Stimulated activated naive CD8-positive, alpha-beta T cell treated with anti-CD3 and anti-CD28 coated beads, Interleukin-15, Interleukin-2, amounts not matched to agents 100 U/mL and 50 U/mL, for 24 hours (primary cell): ENCODE data around the gene ZDHHC14.

Experiments used
- ATAC-seq: fragments of 150-1000 bp; cut with Tn5 transposase; one replicate; pipeline ENCODE4 v1.10.0; 2021
- DNase-seq: peaks from one replicate; pipeline ENCODE4 v3.0.0; 2021

ZDHHC14 gene

GRCh38 chr6:157493173-157493572, 112.2 kb downstream of the ZDHHC14 start:
- no peak for ATAC-seq

GRCh38 chr6:157493576-157493975, 112.6 kb downstream of the ZDHHC14 start:
- DNase-seq (no peak), ATAC-seq (no peak)

More at GRCh38 chr6:157493173-157493572, 112.2 kb downstream of the ZDHHC14 start:
- DNase-seq = no peak

DNA sequence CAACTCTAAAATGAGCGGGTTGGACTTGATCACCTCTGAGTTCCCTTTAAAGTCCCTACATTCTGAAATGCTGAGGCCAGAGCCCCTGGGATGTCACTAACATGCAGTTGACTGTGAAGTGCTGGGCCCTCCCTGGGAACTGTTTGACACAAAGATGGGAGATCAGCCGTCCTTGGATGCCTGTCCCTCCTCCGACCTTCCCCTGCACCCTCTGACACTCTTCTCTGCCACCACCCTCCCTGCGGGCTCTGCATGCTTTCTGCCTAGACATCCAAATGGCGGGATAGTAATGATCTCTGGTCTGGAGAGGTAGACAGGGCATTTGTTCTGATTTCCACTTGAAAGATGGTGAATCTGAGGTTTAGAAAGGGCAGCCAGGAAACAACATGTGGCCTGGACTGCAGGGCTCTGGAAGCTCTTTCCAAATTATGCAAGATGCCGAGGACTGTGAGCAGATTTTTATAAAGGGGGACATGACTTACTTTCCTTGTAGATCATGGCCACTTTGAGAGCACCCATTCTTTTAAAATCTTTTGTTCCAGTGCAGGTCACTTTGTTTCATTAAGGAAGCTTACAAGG, 113.2 kb downstream of the ZDHHC14 start:
- ATAC-seq (no peak), DNase-seq (no peak)

- DNase-seq (no peak), ATAC-seq (no peak)
These were observed 115.6 kb downstream of the ZDHHC14 start for GRCh38 chr6:157496534-157497095.

GRCh38 chr6:157497579-157497978, 116.6 kb downstream of the ZDHHC14 start:
- ATAC-seq = no peak

DNA sequence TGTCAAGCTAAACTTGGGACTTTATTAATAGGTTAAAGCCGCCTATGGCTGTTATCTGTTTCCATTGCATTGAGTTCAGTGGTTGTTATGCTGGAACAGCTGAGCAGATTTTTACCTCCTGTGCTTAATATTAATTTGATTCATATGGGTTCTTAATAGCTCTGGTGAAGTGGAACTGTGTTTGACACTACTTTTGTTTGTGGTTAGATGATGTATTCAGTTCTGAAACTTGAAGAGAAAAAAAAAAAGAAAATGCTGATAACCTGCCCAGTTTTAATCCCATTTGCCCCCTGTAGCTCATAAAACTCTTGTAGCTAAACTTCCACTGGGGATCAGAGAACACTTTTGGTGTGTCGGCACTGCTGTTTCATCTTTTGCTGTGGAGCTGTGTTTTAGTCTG, 117.8 kb downstream of the ZDHHC14 start:
- no peak for DNase-seq

More at GRCh38 chr6:157497579-157497978, 116.6 kb downstream of the ZDHHC14 start:
- no peak for DNase-seq

GRCh38 chr6:157500022-157500421, 119.0 kb downstream of the ZDHHC14 start:
- peak; percentile 41 for ATAC-seq
- no peak for DNase-seq

More for the DNA sequence above, 117.8 kb downstream of the ZDHHC14 start:
- ATAC-seq = no peak

- ATAC-seq = no peak
- no peak for DNase-seq
These were observed 122.2 kb downstream of the ZDHHC14 start for GRCh38 chr6:157503018-157503747.

DNA sequence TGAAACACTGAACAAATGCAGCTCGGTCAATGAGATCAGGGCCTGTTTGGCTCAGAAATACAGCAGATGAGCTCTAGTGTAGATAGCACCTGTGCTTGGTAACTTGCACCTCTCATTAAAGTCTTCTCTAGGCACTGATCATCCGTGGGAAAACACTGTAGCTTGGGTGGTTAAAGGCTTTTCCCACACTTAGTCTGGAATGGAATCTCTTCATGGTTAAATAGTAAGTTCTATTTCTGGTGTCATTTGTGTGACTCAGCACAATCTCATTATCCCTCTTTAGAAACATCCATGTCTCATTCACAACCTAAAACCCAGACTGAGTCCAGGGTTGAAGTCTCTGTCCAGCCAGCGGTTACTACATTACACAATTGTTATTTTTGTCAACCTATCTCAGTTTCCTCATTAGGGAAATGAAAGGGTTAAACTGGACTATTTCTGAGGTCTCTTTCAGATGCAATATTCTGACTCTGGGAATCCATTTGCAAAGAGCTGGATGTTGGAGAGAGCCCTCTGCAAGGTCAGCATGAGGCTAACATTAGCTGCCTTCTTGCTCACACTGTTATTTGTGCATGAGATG, 125.0 kb downstream of the ZDHHC14 start:
- DNase-seq = no peak
- no peak for ATAC-seq

- peak; percentile 22 for DNase-seq
- no peak for ATAC-seq
These were observed 129.6 kb downstream of the ZDHHC14 start for GRCh38 chr6:157510323-157511188.

DNA sequence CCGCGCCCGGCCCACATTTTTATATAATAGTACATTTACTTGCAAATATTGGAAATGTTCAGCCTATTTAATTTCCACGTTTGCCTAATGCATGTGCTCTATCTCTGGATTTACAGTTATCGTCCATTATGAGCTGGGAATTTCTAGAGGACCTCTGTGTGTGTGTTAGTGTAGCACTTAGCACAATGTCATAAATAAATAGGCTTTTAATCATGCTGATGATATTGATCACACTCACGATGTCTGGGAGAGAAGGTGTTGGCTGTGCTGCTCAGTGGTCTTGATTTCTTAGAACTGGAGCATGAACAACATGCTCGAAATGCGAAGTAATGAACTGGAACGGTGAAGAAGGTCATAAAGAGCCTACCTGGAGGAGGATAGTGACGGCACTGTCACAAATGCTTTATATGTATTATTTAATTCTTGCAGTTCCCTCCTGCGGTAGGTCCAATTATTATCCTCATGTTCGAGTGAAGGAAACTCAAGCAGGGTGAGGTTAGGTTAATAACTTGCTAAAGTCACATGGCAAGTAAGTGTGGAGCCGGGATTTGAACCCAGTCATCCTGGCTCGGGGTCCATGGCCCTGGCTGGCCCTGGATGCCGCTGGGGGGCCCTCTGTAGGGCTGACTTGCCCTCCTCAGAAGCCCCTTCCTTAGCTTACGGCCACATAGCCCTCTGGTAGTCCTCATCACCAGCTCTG, 130.8 kb downstream of the ZDHHC14 start:
- no peak for DNase-seq
- ATAC-seq = no peak

DNA sequence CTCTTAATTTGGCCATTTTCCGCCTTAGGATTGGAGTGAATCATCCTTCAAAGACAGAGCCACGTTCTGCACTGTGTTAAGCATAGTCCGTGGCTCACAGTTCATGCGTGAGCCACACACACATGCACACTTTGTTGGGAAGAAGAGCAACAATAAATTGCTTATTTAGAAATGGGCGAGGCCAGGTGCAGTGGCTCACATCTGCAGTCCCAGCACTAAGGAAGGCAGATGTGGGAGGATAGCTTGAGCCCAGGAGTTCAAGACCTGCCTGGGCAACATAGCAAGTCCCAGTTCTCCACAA, 131.3 kb downstream of the ZDHHC14 start:
- no peak for ATAC-seq

DNA sequence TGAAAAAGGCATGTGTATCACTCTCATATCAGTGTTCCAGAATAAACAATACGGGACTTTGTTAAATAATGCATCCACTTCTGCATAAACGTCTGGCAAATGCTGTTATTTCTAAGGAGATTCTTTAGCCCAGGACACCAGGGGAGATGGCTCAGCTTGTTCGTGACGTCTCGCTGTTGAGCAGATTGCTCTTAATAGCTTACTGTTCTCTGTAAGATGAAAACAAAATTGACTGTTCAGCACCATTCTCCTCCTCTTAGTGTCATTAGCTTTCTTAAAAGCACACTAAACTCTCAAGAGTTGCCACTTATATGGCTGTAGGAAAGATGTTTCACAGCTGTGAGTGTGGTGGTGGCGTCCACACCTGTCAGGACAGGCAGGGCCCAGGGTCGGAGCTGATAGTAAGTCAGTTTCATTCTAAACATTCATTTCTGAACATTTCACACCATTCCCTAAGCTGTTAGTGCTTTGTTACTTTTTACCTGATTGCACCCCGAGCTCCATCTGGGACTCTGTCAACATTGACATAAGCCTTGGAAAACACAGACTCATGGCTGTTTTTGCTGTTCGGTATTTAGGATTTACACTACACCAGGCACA, 132.1 kb downstream of the ZDHHC14 start:
- DNase-seq = no peak
- no peak for ATAC-seq

More for the DNA sequence above, 131.3 kb downstream of the ZDHHC14 start:
- no peak for DNase-seq

GRCh38 chr6:157513619-157514485, 132.9 kb downstream of the ZDHHC14 start:
- no peak for ATAC-seq
- no peak for DNase-seq

GRCh38 chr6:157514659-157515496, 133.9 kb downstream of the ZDHHC14 start:
- ATAC-seq (peak; percentile 39), DNase-seq (no peak)

DNA sequence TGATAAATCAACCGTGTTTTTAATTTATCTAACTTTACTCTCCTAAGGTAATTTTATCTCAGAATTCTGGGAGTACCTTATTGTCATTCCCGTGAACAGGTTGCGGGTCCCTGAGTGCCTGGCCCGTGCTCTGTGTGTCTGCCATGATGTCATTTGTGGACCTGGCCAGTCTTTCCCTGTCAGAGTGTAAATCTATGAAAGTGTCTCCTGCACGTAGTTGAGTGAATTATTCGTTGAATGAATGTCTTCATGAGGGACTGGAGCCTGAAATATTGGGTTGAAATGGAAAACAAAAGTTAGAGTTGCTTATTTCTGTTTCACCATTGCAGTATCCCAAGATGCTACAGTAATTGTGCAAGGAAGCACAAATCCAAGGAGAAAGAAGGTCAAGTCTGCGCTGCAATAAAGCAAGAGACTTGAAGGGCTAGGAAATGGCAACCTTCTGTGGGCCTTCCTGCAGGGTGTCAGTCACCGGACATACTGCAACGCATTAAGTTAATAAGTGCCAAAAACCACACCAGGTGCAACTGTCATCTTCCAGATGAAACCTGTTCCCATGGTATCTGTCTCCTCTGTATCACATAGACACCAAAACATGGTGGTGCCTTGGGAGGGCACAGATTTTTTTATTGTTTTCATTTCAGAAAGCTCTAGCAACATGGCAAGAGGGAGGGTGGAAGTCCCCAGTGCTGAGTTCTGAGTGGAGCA, 135.5 kb downstream of the ZDHHC14 start:
- no peak for DNase-seq
- ATAC-seq = no peak

DNA sequence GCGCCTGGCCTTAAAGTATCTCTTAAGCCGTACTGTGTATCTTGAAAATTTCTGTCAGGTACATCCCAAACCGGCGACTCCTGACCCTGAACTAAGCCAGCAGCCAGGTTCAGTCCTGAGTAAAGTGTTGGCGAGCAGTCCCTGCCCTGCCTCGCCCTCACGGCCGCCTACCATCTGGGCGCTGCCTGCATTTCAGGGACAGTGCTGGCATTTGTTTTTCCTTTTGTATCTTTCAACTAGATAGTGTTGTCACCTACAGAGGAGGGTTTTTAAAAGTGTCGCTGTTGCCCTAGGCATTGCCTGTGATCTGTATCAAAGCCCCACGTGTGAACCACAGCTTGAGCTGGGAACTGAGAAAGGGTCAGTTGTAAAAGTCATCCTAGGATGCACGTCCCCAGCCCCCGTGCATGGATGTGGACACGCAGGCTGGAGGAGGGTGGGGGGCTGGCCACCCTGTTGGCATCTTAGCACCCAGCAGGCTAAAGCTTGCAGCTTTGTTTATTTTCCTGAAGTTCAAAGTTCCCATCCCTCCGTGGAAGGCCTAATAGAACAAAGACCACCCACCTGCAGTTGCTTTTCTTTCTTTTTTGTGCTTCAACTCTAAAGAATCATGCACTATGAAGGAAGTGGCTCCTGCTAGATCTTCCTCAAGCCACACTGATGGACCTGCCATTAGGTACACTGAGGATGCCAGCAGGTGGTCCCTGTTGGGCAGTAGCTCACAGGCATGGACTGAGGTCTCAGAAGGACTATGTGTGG, 136.8 kb downstream of the ZDHHC14 start:
- no peak for DNase-seq
- ATAC-seq = no peak
